HG03097 (cell line): ENCODE data around the gene LMOD2.

ENCODE experiments used
- ATAC-seq: cut with Tn5 transposase; IDR thresholded peaks from one replicate; pipeline ENCODE4 v1.9.1; 2021; ENCODE audit not compliant: unreplicated experiment, low FRiP score

The LMOD2 gene

GRCh38 chr7:123639631-123640030, 16.0 kb upstream of the LMOD2 start:
- no peak for ATAC-seq

GRCh38 chr7:123640583-123640982, 15.1 kb upstream of the LMOD2 start:
- no peak for ATAC-seq

DNA sequence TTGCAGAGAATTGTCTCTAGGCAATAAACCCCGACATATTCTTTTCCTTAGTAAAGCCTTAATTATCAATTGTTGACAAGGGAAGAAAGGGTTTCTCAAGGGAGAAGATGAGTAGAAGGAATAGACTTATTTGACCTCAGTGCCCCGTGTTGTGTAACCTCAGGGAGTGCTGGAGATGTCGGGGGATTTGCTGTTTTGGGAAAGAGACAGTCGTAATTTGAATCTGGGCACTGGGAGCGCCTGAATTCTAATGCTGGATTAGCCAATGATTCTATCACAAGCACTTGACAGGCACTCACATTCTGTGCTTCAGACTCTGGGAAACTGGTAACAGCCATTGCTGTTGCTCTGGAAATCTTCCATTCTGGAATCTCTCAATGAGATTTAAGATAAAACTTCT, 13.8 kb upstream of the LMOD2 start:
- no peak for ATAC-seq

DNA sequence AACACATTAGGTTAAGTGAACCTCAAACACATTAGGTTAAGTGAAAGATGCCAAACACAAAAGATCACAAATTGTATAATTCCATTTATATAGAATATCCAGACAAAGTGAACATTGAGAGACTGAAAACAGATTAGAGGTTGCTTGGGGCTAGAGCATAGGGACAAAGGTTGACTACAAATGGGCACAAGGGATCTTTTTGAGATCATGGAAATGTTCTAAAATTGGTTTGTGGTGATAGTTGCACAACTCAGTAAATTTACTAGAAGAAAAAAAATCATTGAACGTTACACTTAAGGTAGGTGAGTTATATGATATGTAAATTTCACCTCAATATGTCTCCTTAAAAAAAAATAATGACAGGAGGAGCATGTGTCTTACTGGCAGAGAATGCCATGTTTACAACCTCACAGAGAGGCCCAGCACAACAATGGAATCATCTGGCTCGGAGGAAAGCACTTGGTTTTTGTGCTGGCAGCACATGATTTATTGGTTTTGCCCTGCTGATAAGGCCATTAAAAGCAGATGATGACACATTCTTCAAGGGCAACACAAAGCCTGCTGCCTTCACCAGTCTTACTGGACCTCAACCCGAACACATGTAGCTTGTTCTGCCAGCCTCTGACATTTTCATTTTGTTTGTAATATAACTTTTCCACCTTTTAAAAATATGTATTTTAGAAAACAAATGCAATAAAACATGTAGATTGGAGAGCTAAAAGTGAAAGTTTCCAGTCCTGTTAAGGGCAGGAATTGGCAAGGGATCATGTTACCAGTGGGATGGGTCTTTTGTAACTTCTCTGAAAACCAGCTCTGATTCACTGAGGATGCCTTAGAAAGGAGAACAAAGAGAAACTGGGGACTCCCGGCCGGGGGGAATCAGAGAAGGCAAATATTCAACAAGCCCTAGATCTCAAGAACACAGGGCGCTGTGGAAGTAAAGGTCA, 11.9 kb upstream of the LMOD2 start:
- no peak for ATAC-seq

DNA sequence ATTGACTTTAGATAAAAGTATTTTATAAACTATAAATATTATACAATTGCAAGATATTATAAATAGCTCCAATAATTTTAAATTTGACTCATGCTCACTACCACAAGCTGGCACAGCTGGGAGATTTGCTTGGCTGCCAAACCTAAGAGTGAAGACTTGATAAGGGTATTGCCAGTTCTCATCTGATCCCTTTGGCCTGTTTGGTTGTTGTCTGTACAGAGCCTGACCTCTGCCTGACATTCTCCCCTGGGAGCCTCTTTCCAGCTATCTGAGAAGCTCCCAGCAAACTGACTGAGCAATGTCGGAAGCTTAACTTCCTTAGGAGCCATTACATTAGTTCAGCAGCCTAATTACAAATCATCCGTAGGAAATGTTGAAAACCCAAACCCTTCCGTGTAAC, 10.2 kb upstream of the LMOD2 start:
- ATAC-seq, result no peak

DNA sequence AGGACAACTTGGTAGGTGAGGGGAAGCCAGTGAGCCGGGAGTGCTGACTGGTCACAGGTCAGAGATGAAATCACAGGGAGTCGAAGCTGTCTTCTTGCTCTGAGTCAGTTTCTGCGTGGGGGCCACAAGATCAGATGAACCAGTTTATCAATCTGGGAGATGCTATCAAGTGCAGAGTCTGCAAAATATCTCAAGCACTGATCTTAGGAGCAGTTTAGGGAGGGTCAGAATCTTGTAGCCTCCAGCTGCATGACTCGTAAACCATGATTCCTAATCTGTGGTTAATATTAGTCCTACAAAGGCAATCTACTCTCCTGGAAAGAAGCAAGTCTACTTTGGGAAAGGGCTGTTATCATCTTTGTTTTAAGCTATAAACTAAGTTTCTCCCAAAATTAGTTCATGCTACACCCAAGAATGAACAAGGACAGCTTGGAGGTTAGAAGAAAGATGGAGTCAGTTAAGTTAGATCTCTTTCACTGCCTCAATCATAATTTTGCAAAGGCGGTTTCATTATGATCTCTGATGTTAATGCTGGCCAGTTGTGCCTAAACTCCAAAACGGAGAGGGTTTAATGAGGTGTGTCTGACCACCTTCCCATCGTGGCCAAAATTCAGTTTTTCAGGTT, 8.4 kb upstream of the LMOD2 start:
- ATAC-seq, result no peak

DNA sequence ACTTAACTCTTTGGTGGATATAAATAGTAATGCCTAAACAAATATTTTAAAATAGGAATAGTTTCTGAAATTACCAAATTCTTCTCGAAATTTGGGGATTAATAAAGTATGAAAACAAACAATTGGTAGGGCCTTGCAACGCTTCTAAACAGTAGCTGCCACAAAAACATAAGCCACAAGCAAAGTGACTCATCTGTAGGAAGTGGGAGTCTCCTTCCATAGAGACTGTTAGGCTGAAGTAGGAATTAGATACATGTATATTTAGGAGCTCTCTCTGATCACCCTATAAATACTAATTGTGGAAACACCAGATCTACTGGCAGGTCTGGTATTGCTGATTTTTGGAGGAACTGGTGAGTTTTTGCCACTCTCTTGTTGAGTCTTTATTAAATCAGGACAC, 5.7 kb upstream of the LMOD2 start:
- no peak for ATAC-seq

DNA sequence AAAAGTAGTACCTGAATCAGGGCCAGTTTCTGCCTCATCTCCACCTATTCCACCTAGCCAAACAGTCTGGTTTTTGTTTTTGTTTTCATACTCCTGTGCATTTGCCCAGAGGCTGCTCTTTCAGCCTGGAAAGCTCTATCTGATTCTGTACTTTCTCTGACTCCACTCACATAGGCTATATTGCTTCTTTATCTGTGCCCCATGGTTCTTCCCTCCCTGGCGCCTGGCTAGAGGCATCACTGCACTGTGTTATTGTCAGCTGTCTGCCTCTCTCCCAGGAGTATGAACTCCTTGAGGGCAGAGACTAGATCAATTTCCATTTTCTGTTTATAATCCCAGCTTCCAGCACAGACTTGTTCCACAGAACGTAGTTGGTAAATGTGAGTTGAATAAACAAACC, 5.1 kb upstream of the LMOD2 start:
- no peak for ATAC-seq

GRCh38 chr7:123652406-123652805, 3.3 kb upstream of the LMOD2 start:
- no peak for ATAC-seq

- ATAC-seq, result no peak
Observed at GRCh38 chr7:123653162-123653561, 2.5 kb upstream of the LMOD2 start.

DNA sequence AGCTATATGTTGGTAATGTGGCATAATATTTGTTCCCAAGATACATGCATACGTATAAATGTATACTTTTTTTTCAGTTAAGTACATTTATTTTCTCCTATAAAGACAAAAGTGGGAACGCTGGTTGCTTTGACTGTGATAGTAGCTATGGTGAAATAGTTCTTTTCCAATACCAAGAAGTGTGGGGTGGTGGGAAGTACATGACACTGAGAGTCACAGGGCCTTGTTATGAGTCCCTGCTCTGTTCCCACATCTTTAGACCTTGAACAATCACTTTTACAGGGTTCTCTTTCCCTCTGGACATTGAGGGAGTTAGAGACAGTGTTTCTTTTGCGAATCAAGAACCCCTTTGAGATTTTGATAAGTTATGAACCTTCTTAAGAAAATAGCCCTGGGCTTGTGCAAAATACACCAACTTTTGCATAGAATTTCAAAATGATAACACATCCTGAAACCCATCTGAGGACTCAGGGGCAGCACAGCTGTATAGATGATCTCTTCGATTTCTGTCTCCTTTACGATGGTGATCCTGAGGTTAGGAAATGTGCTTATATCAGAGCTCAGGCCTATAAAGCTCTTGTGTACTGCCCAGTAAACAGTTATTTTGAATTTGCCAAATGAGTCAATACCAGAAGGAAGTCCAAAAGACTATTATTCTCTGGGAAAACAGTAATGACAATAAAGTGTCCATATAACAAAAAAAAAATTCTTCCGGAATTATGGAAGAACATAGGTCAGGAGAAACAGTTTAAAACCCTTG, 1.1 kb downstream of the LMOD2 start:
- no peak for ATAC-seq

GRCh38 chr7:123657304-123657685, 1.6 kb downstream of the LMOD2 start:
- ATAC-seq, result no peak

- no peak for ATAC-seq
Observed at GRCh38 chr7:123658023-123658422, 2.4 kb downstream of the LMOD2 start.

- ATAC-seq, result no peak
Observed at GRCh38 chr7:123660514-123661354, 5.1 kb downstream of the LMOD2 start.

GRCh38 chr7:123661765-123662164, 6.1 kb downstream of the LMOD2 start:
- ATAC-seq, result no peak

DNA sequence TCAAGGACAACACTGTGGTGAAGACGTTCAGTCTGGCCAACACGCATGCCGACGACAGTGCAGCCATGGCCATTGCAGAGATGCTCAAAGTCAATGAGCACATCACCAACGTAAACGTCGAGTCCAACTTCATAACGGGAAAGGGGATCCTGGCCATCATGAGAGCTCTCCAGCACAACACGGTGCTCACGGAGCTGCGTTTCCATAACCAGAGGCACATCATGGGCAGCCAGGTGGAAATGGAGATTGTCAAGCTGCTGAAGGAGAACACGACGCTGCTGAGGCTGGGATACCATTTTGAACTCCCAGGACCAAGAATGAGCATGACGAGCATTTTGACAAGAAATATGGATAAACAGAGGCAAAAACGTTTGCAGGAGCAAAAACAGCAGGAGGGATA, 6.6 kb downstream of the LMOD2 start:
- ATAC-seq, result no peak

- ATAC-seq, result no peak
Observed at GRCh38 chr7:123662755-123663154, 7.1 kb downstream of the LMOD2 start.

GRCh38 chr7:123663200-123663599, 7.5 kb downstream of the LMOD2 start:
- no peak for ATAC-seq

DNA sequence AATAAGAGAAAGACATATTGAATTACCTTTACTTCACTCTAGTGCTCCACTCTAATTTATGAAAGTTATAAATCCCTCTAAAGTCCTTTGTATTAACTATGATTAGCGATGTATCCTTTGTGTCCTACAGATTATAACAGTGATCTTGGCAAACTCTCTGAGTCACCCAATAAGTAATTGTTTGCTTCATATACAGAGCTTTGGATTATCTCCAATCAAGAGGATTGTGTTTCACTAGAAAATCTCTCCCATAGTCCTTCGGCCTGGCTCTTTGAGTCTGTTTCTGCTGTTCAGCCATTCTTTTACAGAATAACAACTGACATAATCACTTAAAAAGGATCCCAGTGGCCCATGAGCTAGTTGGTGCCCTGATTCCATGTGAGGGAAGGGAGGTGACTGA, 9.5 kb downstream of the LMOD2 start:
- ATAC-seq, result no peak

DNA sequence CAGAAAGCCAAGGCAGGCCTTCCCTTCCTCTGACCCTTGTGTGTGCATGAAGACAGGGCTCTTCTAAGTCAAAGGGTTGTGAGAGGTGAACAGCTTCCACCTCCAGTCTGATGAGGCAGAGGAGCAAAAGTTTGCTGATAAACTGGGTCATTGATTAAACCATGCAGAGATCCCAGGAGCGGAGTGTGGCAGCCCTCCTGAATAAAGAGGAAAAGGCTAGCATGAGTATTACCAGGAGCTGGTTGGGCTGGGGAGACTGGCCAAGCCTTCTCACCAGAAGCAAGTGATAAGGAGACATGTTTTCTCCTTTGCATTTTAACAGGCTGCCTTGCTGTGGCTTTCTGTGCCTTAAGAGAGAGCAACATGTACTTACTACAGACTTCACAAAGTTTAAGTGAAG, 10.2 kb downstream of the LMOD2 start:
- ATAC-seq, result no peak

DNA sequence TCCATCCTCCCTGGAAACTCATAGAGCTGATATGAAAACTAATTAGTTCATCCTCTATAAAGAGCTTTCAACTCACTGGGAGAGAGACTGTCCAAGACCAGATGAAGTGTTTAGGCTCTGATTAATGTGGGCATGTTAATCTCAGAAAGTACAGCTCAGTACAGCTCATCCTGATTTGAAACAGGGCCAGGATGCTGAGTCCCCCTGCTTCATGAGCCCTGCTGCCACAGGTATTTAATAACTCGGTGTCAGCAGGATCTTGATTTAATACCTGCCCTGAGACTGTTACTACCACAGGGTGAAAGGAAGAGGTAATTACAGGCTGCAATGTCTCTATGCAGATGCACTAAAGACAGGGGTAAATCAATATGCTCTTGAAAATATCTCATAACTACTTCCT, 10.8 kb downstream of the LMOD2 start:
- no peak for ATAC-seq
